ENCODE results near the gene IL17RC. TPM values are rescaled to one million over a fixed set of nuclear protein-coding genes. Genes with fewer than 3 reads are reported as not detected.
A peak's percentile ranks its signal among the peaks of the same experiment; 100 is the strongest.
"Not testable (repeated sequence)": the region's sequence is repeated elsewhere in the genome, so short reads cannot be mapped to it uniquely, and the experiment has no call there.

IL17RC gene
- total RNA-seq, 1 experiment from 2014 or later = 23.4 TPM

GRCh38 chr3:9915254-9916141 is 1.4 kb upstream of the IL17RC start:
- peak; percentile 58 for DNase-seq (ENCODE audit: low spot score)

DNA sequence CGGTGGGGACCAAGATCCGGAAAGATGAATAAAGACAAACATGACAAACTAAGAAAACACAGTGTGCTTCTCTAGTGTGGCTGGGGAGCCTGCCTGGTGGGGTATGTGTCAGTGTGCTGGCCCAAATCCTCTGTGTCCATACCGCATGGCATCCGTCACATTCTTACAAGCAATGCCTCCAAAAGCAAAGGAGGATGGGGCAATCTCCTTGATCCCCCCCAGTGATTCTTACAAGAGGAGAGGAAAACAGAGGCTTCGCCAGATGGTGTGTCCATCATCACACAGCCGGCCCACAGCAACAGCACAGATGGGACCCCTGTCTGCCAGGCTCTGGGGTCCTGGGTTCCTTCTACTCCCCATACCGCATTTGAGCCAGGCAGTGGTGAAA is 558 bp upstream of the IL17RC start:
- no peak for DNase-seq (ENCODE audit: low spot score)

DNA sequence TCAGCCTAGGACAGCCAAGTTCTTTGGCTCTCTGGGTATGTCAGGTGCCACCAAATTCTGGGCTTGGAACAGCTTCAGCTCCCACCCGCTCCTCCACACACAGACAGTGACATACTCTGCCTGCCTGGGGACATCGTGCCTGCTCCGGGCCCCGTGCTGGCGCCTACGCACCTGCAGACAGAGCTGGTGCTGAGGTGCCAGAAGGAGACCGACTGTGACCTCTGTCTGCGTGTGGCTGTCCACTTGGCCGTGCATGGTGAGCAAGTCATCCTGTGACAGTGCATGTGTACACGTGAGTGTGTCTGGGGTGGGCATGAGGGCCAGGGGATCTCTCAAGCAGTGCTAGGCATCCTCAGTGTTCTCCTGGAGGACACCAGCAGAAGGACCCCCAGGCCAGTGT is 922 bp downstream of the IL17RC start:
- DNase-seq (ENCODE audit: low spot score) = no peak

GRCh38 chr3:9918261-9919038 is 1.6 kb downstream of the IL17RC start:
- DNase-seq (ENCODE audit: low spot score) = no peak

DNA sequence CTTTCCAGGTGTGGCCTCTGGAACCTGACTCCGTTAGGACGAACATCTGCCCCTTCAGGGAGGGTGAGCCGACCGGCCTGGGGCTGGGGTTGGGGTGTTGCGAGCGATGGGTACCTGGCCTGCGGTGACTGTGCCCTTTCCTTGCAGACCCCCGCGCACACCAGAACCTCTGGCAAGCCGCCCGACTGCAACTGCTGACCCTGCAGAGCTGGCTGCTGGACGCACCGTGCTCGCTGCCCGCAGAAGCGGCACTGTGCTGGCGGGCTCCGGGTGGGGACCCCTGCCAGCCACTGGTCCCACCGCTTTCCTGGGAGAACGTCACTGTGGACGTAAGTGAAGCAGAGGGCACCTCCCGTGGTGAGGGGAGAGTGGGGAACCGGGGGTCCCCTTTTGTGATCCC is 11.3 kb downstream of the IL17RC start:
- DNase-seq (ENCODE audit: low spot score) = no peak

DNA sequence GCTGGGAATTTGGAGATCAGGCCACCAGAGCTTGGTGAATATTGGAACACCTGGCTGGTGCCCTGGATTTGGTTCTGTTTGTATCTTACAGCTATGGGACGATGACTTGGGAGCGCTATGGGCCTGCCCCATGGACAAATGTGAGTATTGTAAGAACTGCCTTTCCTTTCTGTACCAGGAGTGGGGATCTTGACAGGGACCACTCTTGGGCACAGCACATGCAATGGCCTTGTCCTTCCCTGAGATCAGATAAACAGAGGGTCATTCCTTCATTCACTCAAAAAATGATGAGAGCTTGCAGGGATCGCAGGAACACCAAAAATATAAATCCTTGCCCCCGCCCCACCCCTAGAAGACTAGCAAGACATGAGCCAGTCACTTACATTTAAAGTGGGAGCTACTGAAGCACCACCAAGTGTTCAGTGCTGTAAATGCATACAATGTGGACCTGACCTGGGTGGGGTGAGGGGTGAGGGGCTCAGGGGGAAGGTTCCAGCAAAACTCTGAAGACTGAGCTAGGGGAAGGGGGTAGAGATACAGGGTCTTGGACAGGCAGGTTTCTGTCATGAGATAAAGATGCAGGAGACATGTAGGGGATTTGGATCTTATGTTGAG is 14.0 kb downstream of the IL17RC start:
- no peak for DNase-seq (ENCODE audit: low spot score)

GRCh38 chr3:9932535-9932842 is 15.6 kb downstream of the IL17RC start:
- no peak for DNase-seq (ENCODE audit: low spot score)

- peak; percentile 75 for DNase-seq (ENCODE audit: low spot score)
Measured at GRCh38 chr3:9932843-9933560, 16.1 kb downstream of the IL17RC start.

DNA sequence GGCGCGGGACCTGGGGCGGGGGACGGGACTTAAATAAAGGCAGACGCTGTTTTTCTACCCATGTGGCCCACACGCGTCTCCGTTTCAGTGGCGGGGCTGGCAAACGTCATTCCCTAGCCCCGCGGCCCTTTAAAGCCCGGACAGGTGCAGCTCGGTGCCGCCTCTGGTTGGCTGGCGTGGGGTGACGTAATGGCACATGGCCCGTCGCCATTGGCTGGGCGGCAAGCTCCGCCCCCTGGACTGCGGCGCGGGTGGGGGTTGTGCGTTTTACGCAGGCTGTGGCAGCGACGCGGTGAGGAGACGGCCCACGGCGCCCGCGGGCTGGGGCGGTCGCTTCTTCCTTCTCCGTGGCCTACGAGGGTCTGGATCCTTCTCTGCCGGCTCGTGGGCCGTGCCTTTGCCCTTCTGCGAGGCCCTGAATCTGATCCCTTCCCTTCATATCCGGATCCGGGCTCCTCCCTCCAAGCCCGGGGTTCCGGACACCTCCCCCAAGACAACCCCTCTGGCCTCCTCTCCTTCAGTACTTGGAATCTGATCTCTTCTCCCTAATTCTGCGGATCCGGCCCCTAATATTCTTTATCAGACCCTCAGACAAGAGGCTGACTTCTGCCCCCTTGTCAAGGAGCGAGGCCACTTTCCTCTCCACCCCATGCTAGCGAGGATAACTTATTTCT is 16.8 kb downstream of the IL17RC start, which contains the start of gene CRELD1:
Gene CRELD1, plus strand, starts transcription at position 274 of the 674 bp plus-strand sequence. CDS start 605 bp downstream, outside the sequence.
- DNase-seq (ENCODE audit: low spot score) = peak; percentile 93

- no peak for DNase-seq (ENCODE audit: low spot score)
Measured at GRCh38 chr3:9934235-9934621, 17.3 kb downstream of the IL17RC start.

- no peak for DNase-seq (ENCODE audit: low spot score)
Measured at GRCh38 chr3:9934993-9935392, 18.1 kb downstream of the IL17RC start.

DNA sequence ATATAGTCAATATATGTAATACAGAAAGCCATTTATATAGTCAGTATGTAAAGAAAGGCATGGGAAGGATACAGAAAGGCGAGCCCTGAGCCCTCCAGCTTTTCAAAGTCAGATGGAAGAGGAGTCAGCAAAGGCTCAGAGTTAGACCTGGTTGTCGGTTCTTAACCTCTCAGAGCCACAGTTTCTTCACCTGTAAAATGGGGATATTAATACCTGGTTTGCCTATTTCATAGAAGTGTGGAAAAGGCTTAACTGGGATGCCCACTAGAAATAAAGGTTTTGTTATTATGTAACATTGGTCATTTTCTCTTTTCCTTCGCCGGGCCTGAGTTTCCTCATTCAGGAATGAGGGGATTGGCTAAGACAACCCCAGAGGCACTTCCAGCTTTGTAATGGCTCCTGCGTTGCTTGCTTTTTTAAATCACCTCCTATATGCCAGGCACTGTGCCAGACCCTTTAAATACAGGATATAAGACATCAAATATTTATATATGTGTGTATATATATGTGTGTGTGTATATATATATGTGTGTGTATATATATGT is 19.1 kb downstream of the IL17RC start:
- DNase-seq (ENCODE audit: low spot score) = no peak

GRCh38 chr3:9937486-9938238 is 20.8 kb downstream of the IL17RC start:
- no peak for DNase-seq (ENCODE audit: low spot score)

DNA sequence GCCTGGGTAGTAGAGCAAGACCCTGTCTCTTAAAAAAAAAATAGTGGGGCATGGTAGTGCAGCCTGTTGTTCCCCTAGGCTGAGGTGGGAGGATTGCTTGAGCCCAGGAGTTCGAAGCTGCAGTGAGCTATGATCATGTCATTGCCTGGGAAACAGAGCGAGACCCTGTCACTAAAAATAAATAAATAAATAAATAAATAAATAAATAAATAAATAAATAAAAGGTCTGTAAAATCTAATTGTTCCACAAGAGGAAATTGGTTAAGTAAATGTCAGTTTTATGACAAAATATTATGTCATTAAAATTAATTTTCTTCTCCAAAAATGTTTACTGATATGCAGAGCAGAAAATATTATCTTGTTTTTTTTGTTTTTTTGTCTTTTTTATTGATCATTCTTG is 22.1 kb downstream of the IL17RC start:
- DNase-seq (ENCODE audit: low spot score) = no peak

DNA sequence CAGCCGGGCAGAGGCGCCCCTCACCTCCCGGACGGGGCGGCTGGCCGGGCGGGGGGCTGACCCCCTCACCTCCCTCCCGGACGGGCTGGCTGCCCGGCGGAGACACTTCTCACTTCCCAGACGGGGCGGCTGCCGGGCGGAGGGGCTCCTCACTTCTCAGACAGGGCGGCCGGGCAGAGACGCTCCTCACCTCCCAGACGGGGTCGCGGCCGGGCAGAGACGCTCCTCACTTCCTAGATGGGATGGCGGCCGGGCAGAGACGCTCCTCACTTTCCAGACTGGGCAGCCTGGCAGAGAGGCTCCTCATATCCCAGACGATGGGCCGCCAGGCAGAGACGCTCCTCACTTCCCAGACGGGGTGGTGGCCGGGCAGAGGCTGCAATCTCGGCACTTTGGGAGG is 23.0 kb downstream of the IL17RC start:
- DNase-seq (ENCODE audit: low spot score) = not testable (repeated sequence)

- no peak for DNase-seq (ENCODE audit: low spot score)
Measured at GRCh38 chr3:9940746-9941145, 23.8 kb downstream of the IL17RC start.

- no peak for DNase-seq (ENCODE audit: low spot score)
Measured at GRCh38 chr3:9942164-9942563, 25.3 kb downstream of the IL17RC start.

- DNase-seq (ENCODE audit: low spot score) = no peak
Measured at GRCh38 chr3:9942934-9943690, 26.2 kb downstream of the IL17RC start.

DNA sequence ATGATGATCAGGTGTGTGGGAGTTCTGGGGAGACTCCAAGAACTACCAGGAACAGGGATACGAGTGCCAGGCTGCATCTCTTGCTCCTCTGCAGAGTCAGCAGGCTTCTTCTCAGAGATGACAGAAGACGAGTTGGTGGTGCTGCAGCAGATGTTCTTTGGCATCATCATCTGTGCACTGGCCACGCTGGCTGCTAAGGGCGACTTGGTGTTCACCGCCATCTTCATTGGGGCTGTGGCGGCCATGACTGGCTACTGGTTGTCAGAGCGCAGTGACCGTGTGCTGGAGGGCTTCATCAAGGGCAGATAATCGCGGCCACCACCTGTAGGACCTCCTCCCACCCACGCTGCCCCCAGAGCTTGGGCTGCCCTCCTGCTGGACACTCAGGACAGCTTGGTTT is 27.4 kb downstream of the IL17RC start:
- no peak for DNase-seq (ENCODE audit: low spot score)
